Progenitor cell of endocrine pancreas (in vitro differentiated cells): Measurements from ENCODE around the gene PRMT5. TPM values are rescaled to one million over a fixed set of nuclear protein-coding genes. Genes with fewer than 3 reads are reported as not detected.

Source experiments
- DNase-seq: peaks from one replicate; pipeline ENCODE4 v3.0.0; 2021; ENCODE audit warnings: low spot score; ENCODE audit not compliant: unreplicated experiment
- H3K27ac Mint-ChIP-seq: 2 replicates; pipeline ENCODE4 v1.8.0; 2021; ENCODE audit warnings: mild to moderate bottlenecking, moderate library complexity, mixed read lengths
- H3K27me3 Mint-ChIP-seq: 2 replicates; pipeline ENCODE4 v1.8.0; 2021; ENCODE audit warnings: mixed read lengths
- H3K36me3 Mint-ChIP-seq: 2 replicates; pipeline ENCODE4 v1.8.0; 2022; ENCODE audit warnings: mixed read lengths; ENCODE audit not compliant: insufficient read depth
- H3K4me1 Mint-ChIP-seq: 2 replicates; pipeline ENCODE4 v1.8.0; 2021; ENCODE audit warnings: low read depth, mixed read lengths
- H3K4me3 Mint-ChIP-seq: 2 replicates; pipeline ENCODE4 v1.8.0; 2021; ENCODE audit warnings: low read depth, mild to moderate bottlenecking, moderate library complexity, mixed read lengths
- H3K9me3 Mint-ChIP-seq: 2 replicates; pipeline ENCODE4 v1.8.0; 2021; ENCODE audit warnings: low read depth, mixed read lengths
- total RNA-seq: library from RNA; stranded (reverse); gene quantifications from 2 replicates; pipeline ENCODE4 v1.2.1, GENCODE V29; 2021
- TF ChIP-seq, protein P1 (sequence below): fragments of 200-600 bp; sonication (generic); IDR thresholded peaks from one replicate; pipeline ENCODE4 v1.5.0; 2021; ENCODE audit warnings: antibody characterized with exemption, mild to moderate bottlenecking; ENCODE audit not compliant: unreplicated experiment

The PRMT5 gene
- total RNA-seq, 1 donor from 2014 or later: 104 TPM

DNA sequence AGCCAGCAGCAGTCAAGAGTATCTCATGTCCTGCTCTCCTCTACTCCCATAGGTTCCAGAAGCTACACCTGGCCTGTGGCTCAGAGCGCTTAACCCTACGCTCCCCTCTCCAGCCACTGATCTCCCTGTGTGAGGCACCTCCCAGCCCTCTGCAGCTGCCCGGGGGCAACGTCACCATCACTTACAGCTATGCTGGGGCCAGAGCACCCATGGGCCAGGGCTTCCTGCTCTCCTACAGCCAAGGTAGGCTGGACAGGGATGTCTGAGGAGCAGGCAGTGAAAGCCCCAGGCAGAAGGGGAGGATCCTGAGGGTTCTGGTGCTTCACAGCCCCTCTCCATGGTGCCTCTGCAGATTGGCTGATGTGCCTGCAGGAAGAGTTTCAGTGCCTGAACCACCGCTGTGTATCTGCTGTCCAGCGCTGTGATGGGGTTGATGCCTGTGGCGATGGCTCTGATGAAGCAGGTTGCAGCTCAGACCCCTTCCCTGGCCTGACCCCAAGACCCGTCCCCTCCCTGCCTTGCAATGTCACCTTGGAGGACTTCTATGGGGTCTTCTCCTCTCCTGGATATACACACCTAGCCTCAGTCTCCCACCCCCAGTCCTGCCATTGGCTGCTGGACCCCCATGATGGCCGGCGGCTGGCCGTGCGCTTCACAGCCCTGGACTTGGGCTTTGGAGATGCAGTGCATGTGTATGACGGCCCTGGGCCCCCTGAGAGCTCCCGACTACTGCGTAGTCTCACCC lies 54.0 kb downstream of the PRMT5 start:
- H3K4me3 Mint-ChIP-seq: no peak overlapping the region

DNA sequence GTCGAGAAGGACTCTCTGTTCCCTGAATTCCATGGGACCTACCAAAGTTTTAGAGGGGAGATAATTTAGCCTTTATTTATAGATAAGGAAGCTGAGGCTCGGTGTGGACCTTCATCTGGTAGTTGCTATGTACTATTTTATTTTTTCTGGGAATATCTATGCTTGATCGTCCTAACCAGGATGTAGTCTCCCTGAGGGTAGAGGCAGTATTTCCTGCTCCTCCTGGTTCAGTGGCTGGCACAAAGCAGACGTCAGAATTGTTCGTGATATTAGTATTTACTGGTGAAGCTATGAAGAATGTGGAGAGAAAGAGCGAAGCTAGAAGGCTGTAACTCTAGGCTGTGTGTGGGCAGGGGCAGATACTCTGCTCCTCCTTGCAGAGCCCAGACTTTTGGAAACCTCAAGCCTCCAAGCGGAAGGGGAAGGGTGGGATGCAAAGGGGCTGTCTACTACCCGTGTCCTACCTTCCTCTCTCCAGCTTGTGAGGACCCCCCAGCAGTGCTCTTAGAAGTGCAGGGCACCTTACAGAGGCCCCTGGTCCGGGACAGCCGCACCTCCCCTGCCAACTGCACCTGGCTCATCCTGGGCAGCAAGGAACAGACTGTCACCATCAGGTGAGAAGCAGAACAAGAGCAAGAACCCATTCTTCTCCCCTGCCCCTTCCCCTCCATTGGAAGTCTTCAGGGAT lies 56.2 kb downstream of the PRMT5 start:
- TF ChIP-seq, protein P1, sequence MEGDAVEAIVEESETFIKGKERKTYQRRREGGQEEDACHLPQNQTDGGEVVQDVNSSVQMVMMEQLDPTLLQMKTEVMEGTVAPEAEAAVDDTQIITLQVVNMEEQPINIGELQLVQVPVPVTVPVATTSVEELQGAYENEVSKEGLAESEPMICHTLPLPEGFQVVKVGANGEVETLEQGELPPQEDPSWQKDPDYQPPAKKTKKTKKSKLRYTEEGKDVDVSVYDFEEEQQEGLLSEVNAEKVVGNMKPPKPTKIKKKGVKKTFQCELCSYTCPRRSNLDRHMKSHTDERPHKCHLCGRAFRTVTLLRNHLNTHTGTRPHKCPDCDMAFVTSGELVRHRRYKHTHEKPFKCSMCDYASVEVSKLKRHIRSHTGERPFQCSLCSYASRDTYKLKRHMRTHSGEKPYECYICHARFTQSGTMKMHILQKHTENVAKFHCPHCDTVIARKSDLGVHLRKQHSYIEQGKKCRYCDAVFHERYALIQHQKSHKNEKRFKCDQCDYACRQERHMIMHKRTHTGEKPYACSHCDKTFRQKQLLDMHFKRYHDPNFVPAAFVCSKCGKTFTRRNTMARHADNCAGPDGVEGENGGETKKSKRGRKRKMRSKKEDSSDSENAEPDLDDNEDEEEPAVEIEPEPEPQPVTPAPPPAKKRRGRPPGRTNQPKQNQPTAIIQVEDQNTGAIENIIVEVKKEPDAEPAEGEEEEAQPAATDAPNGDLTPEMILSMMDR: no peak
- DNase-seq: no peak
- Mint-ChIP-seq H3K27me3 (no peaks in the 10 kb centered on the region), H3K27ac (peak overlapping the region; percentile 84), H3K9me3 (no peaks in the 10 kb centered on the region), H3K36me3 (peaks cover 12% of the 10 kb centered on the region), H3K4me1 (peaks cover 14% of the 10 kb centered on the region), H3K4me3 (peak overlapping the region; percentile 91)

More for the DNA sequence above, 54.0 kb downstream of the PRMT5 start:
- no peak for DNase-seq
- Mint-ChIP-seq H3K4me1 (peaks cover 14% of the 10 kb centered on the region), H3K27me3 (no peaks in the 10 kb centered on the region), H3K36me3 (peaks cover 13% of the 10 kb centered on the region), H3K9me3 (no peaks in the 10 kb centered on the region), H3K27ac (no peak overlapping the region)
- TF ChIP-seq, protein P1: no peak

DNA sequence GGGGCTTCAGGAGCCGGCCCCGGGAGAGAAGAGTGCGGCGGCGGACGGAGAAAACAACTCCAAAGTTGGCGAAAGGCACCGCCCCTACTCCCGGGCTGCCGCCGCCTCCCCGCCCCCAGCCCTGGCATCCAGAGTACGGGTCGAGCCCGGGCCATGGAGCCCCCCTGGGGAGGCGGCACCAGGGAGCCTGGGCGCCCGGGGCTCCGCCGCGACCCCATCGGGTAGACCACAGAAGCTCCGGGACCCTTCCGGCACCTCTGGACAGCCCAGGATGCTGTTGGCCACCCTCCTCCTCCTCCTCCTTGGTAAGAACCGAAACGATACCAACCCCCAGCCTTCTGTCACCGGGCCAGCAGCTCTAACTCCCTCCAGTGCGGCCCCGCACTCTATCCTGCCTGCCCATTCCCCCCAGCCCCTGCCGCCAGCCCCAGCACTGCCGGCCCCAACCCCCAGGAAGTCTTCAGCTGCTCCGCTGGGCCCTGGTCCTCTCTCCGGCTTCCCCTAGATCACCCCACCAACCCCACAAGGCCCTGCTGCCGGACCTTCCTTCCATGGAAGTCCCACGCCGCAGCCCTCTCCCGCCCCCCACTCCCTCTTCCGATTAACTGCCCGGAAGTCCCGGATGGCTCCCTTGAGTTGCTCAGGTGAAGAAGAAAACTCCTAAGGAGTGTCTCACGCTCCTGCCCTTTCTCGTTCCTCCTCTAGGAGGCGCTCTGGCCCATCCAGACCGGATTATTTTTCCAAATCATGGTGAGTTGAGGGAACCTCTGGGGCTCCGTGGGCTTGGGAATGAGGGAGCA lies 56.9 kb downstream of the PRMT5 start:
- Mint-ChIP-seq H3K27ac (peak overlapping the region; percentile 84), H3K9me3 (no peaks in the 10 kb centered on the region), H3K4me1 (peaks cover 14% of the 10 kb centered on the region), H3K36me3 (peaks cover 9% of the 10 kb centered on the region), H3K4me3 (peak overlapping the region; percentile 91), H3K27me3 (no peaks in the 10 kb centered on the region)
- peak; percentile 85 for DNase-seq
- TF ChIP-seq, protein P1: peak; percentile 93

DNA sequence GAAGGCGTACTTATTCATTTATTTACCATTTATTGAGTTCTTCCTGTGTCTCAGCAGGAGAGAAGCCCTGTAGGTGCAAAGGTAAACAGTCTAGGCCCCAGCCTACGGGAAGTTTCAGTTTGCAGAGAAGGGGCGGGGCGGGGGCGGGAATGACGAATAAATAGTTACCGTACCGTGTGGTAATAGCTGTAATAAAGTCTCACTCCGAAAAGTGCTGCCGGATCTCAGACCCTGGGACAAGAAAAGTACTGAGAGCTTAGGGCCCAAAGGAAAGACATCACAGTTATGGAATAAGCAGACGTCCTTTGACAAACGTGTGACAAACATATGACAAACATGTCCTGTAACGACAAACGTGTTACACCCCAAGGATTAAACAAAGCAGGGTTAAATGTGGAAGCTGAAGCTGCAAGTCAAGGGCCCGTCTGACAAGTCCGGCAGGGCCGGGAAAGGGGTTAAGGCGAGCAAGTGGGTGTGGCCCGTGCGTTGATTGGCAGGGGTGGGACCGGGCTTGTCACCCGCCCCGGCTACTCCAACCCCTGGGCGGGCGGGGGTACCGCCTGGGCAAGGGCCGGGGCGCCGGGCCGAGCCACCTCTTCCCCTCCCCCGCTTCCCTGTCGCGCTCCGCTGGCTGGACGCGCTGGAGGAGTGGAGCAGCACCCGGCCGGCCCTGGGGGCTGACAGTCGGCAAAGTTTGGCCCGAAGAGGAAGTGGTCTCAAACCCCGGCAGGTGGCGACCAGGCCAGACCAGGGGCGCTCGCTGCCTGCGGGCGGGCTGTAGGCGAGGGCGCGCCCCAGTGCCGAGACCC lies 57.7 kb downstream of the PRMT5 start, which contains the start of gene LRP10:
Gene LRP10 (plus strand): TSS at position 517 of the 809 bp plus-strand sequence. CDS start 564 bp downstream, outside the sequence.
- H3K36me3 Mint-ChIP-seq: peaks cover 9% of the 10 kb centered on the region
- H3K4me3 Mint-ChIP-seq: peak within 1 kb of the TSS; percentile 91
- no peaks in the 10 kb centered on the region for H3K27me3 Mint-ChIP-seq
- H3K27ac Mint-ChIP-seq: peak within 1 kb of the TSS; percentile 100
- peak; percentile 85 for DNase-seq
- TF ChIP-seq, protein P1: no peak
- H3K9me3 Mint-ChIP-seq: no peaks in the 10 kb centered on the region
- peaks cover 14% of the 10 kb centered on the region for H3K4me1 Mint-ChIP-seq
